SU-DHL-6 (cell line): ENCODE data around the gene MBD5.

Experiments used
- H2AFZ ChIP-seq: fragments of 200-600 bp; sonication (generic); 2 replicates; pipeline ENCODE4 v1.6.1; 2014; ENCODE audit warnings: low read depth, mild to moderate bottlenecking, moderate library complexity, mixed read lengths, antibody characterized with exemption, low read length; ENCODE audit not compliant: severe bottlenecking
- H3F3A ChIP-seq: fragments of 200-600 bp; shearing (Covaris generic); 2 replicates; pipeline ENCODE4 v1.6.0; 2016; ENCODE audit warnings: antibody characterized with exemption, mild to moderate bottlenecking; ENCODE audit not compliant: insufficient read depth
- H3K27ac ChIP-seq: fragments of 200-600 bp; sonication (generic); 2 replicates; pipeline ENCODE4 v1.5.1; 2016; ENCODE audit warnings: low read depth, mild to moderate bottlenecking, low read length, moderate library complexity, mixed read lengths
- H3K27me3 ChIP-seq: fragments of 200-600 bp; sonication (generic), shearing (Covaris generic); 2 replicates; pipeline ENCODE4 v1.6.0; 2014; ENCODE audit warnings: mild to moderate bottlenecking, low read length
- H3K36me3 ChIP-seq: fragments of 200-600 bp; sonication (generic); 2 replicates; pipeline ENCODE4 v1.6.1; 2014; ENCODE audit warnings: mild to moderate bottlenecking, low read length, mixed read lengths
- H3K4me2 ChIP-seq: fragments of 300-600, 200-600 bp; shearing (Covaris generic), sonication (generic); 2 replicates; pipeline ENCODE4 v1.6.0; 2014; ENCODE audit warnings: low read length, low read depth, mild to moderate bottlenecking; ENCODE audit not compliant: poor library complexity, severe bottlenecking
- H3K4me3 ChIP-seq: fragments of 200-600 bp; sonication (generic); 2 replicates; pipeline ENCODE4 v1.5.1; 2014; ENCODE audit warnings: antibody characterized with exemption, low read length, mild to moderate bottlenecking, mixed read lengths; ENCODE audit not compliant: insufficient read depth, poor library complexity, severe bottlenecking
- H3K79me2 ChIP-seq: fragments of 200-600 bp; sonication (generic); 2 replicates; pipeline ENCODE4 v1.6.1; 2014; ENCODE audit warnings: mild to moderate bottlenecking, low read length, moderate library complexity; ENCODE audit not compliant: insufficient read depth
- H3K9ac ChIP-seq: fragments of 200-600 bp; sonication (generic); 2 replicates; pipeline ENCODE4 v1.7.0; 2014; ENCODE audit warnings: mild to moderate bottlenecking, low read length
- H3K9me2 ChIP-seq: fragments of 200-600 bp; sonication (generic); replicated peaks from 2 replicates; pipeline ENCODE4 v1.6.1; 2014; ENCODE audit warnings: low read length; ENCODE audit not compliant: insufficient read depth
- H3K9me3 ChIP-seq: fragments of 200-600 bp; sonication (generic); 2 replicates; pipeline ENCODE4 v1.6.1; 2014; ENCODE audit warnings: low read length, mixed read lengths; ENCODE audit not compliant: insufficient read depth
- H4K20me1 ChIP-seq: fragments of 200-600 bp; sonication (generic); 2 replicates; pipeline ENCODE4 v1.6.1; 2014; ENCODE audit warnings: low read depth, mild to moderate bottlenecking, antibody characterized with exemption, low read length, moderate library complexity, mixed read lengths
- EZH2phosphoT487 ChIP-seq: fragments of 200-600 bp; sonication (generic), shearing (Covaris generic); conservative IDR thresholded peaks from 2 replicates; pipeline ENCODE4 v1.6.1; 2018; ENCODE audit warnings: mild to moderate bottlenecking, antibody characterized with exemption, low read length, moderate library complexity, mixed read lengths
- TF ChIP-seq, protein P1 (sequence below): fragments of 200-600 bp; sonication (generic); IDR thresholded peaks from one replicate; pipeline ENCODE4 v1.5.1; 2017; ENCODE audit warnings: antibody characterized with exemption, mild to moderate bottlenecking, low read length, moderate library complexity; ENCODE audit not compliant: insufficient read depth, poor library complexity, severe bottlenecking

The MBD5 gene

GRCh38 chr2:148167855-148168254 is 147.0 kb downstream of the MBD5 start:
- no peaks in the 10 kb centered on the region for H3K27me3 ChIP-seq
- no peak overlapping the region for H3K27ac ChIP-seq
- no peaks in the 10 kb centered on the region for H4K20me1 ChIP-seq
- H3K9me2 ChIP-seq, result no peaks in the 10 kb centered on the region
- no peak overlapping the region for H3K4me2 ChIP-seq
- H3K9me3 ChIP-seq, result no peaks in the 10 kb centered on the region
- no peaks in the 10 kb centered on the region for H3K79me2 ChIP-seq
- H3K4me3 ChIP-seq, result no peak overlapping the region
- no peaks in the 10 kb centered on the region for H3F3A ChIP-seq
- H2AFZ ChIP-seq, result no peak overlapping the region
- TF ChIP-seq EZH2phosphoT487, result no peak
- TF ChIP-seq, protein P1, sequence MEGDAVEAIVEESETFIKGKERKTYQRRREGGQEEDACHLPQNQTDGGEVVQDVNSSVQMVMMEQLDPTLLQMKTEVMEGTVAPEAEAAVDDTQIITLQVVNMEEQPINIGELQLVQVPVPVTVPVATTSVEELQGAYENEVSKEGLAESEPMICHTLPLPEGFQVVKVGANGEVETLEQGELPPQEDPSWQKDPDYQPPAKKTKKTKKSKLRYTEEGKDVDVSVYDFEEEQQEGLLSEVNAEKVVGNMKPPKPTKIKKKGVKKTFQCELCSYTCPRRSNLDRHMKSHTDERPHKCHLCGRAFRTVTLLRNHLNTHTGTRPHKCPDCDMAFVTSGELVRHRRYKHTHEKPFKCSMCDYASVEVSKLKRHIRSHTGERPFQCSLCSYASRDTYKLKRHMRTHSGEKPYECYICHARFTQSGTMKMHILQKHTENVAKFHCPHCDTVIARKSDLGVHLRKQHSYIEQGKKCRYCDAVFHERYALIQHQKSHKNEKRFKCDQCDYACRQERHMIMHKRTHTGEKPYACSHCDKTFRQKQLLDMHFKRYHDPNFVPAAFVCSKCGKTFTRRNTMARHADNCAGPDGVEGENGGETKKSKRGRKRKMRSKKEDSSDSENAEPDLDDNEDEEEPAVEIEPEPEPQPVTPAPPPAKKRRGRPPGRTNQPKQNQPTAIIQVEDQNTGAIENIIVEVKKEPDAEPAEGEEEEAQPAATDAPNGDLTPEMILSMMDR, result no peak
- H3K9ac ChIP-seq, result no peak overlapping the region
- no peaks in the 10 kb centered on the region for H3K36me3 ChIP-seq

DNA sequence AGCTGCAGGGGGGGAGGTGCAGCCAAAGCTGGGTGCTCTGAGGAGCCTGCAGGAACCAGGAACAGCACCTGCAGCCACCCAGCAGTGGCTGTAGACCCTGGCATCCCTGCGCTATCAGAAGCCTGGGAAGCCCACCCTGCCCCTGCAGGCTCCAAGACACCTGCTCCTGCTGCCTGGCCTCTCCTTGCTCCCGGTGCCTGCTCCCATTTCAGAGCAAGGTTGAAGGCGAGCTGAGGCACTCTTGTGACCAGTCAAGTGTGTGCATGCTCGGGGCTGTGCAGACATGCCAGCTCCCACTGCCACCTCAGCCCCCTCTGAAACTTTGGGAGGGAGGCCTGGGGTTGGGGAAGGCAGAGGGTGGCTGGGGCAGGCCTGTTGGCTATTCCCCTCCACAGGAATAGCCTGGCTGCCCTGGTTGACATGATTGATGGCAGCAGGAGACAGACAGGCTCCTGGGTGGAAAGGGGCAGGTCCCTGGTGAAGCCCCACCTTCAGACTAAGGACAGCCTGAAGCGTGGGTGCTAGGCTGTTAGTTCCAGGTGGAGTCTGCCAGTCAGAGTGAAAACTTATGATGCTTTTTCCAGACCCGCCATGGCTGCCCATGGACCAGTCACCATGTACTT is 151.4 kb downstream of the MBD5 start:
- Histone ChIP-seq H3K9ac (no peak overlapping the region), H3K4me2 (no peak overlapping the region), H2AFZ (no peak overlapping the region), H3K9me3 (no peaks in the 10 kb centered on the region), H3F3A (no peaks in the 10 kb centered on the region), H3K36me3 (no peaks in the 10 kb centered on the region), H3K27ac (no peak overlapping the region), H3K79me2 (no peaks in the 10 kb centered on the region), H3K27me3 (no peaks in the 10 kb centered on the region), H4K20me1 (no peaks in the 10 kb centered on the region), H3K4me3 (no peak overlapping the region), H3K9me2 (no peaks in the 10 kb centered on the region)
- TF ChIP-seq EZH2phosphoT487, result no peak

GRCh38 chr2:148173168-148173567 is 152.3 kb downstream of the MBD5 start:
- Histone ChIP-seq H3K36me3 (no peaks in the 10 kb centered on the region), H3K9me2 (no peaks in the 10 kb centered on the region), H3K4me3 (no peak overlapping the region), H4K20me1 (no peaks in the 10 kb centered on the region), H3K27me3 (no peaks in the 10 kb centered on the region), H3K9ac (no peak overlapping the region), H3K27ac (no peak overlapping the region), H3K9me3 (no peaks in the 10 kb centered on the region), H3K79me2 (no peaks in the 10 kb centered on the region), H2AFZ (no peak overlapping the region), H3F3A (no peaks in the 10 kb centered on the region), H3K4me2 (no peak overlapping the region)
- TF ChIP-seq, protein P1, result no peak
- TF ChIP-seq EZH2phosphoT487, result no peak

DNA sequence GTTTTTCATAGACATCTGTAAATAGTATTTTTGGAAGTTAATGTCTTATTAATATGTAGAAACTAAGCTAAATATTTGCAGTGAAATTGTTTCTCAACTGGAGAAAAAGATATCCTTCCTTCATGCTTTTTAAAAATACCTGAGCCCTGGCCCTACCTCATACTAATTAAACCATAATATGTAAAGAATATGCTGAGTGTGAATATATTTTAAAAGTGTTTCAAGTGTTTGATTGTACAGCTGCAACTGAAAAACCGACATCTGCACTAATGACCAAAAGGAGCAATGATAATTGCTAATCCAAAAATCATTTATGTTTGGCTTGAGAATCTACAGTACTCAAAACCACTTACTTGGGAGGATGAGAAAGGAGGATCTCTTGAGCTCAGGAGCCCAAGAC is 156.7 kb downstream of the MBD5 start:
- Histone ChIP-seq H3K27me3 (no peaks in the 10 kb centered on the region), H3K79me2 (no peaks in the 10 kb centered on the region), H4K20me1 (no peaks in the 10 kb centered on the region), H3K9ac (no peak overlapping the region), H3K27ac (no peak overlapping the region), H3F3A (no peaks in the 10 kb centered on the region), H3K9me2 (no peaks in the 10 kb centered on the region), H2AFZ (no peak overlapping the region), H3K4me3 (no peak overlapping the region), H3K9me3 (no peaks in the 10 kb centered on the region), H3K4me2 (no peak overlapping the region), H3K36me3 (no peaks in the 10 kb centered on the region)
- TF ChIP-seq, protein P1, result no peak
- TF ChIP-seq EZH2phosphoT487, result no peak
